AG04449 (cell line): ENCODE measurements around the gene SEC31A.
A peak's percentile ranks its signal among the peaks of the same experiment; 100 is the strongest.

Experiments used
- CTCF ChIA-PET: fragments of 350-600 bp; formaldehyde crosslinking; extraction: SDS; loops from one replicate; lab custom pipeline; 2021; ENCODE audit warnings: antibody characterized with exemption; lab: Yijun Ruan, JAX
- POLR2A ChIA-PET: fragments of 400-600, 350-600 bp; formaldehyde crosslinking; extraction: SDS; loops from one replicate; lab custom pipeline; 2020; ENCODE audit warnings: antibody characterized with exemption, inconsistent platforms; lab: Yijun Ruan, JAX
- DNase-seq: peaks from one replicate; pipeline ENCODE4 v3.0.0-alpha.2; 2010; ENCODE audit warnings: low read depth, low spot score
- H3K4me3 ChIP-seq: 2 replicates; pipeline ENCODE4 v1.5.1; 2011; ENCODE audit warnings: low read depth, mild to moderate bottlenecking, control low read depth, low read length
- CTCF ChIP-seq: IDR thresholded peaks from one replicate; pipeline ENCODE4 v1.5.1; 2011; ENCODE audit warnings: mild to moderate bottlenecking, moderate library complexity, low read length, control low read depth, inconsistent platforms; ENCODE audit not compliant: insufficient read depth; ENCODE audit errors: missing control alignments

SEC31A gene

GRCh38 chr4:82797040-82797404 is 93.9 kb downstream of the SEC31A start:
- TF ChIP-seq CTCF = no peak
- ChIA-PET CTCF (interaction anchor here (1.6 to 2.8 kb wide), 5 partner anchors 9 to 335 kb away, joined by 4 to 13 read pairs (median 8); no protein-coding TSS in a partner anchor), POLR2A (interaction anchor here (3.5 kb wide), 1 partner anchor 12 kb away, joined by 21 read pairs; no protein-coding TSS in a partner anchor)
- no peak for DNase-seq
- peak overlapping the region; percentile 81 for H3K4me3 ChIP-seq

- CTCF ChIA-PET = interaction anchor here (1.0 kb wide), 1 partner anchor 50 kb away, joined by 3 read pairs; no protein-coding TSS in a partner anchor
- no peak for DNase-seq
- POLR2A ChIA-PET = no interaction called here
- no peak overlapping the region for H3K4me3 ChIP-seq
- no peak for TF ChIP-seq CTCF
These were observed 97.9 kb downstream of the SEC31A start for GRCh38 chr4:82792912-82793649.

GRCh38 chr4:82791179-82791578 is 99.8 kb downstream of the SEC31A start:
- no peak for DNase-seq
- no peak for TF ChIP-seq CTCF
- no peak overlapping the region for H3K4me3 ChIP-seq
- ChIA-PET CTCF (no interaction called here), POLR2A (no interaction called here)

- H3K4me3 ChIP-seq = no peak overlapping the region
- no peak for TF ChIP-seq CTCF
- ChIA-PET POLR2A (no interaction called here), CTCF (interaction anchor here (1.2 to 1.9 kb wide), 2 partner anchors 9 to 11 kb away, joined by 4 to 6 read pairs; partner anchors contain the start of gene SCD5)
- no peak for DNase-seq
These were observed 100.8 kb downstream of the SEC31A start for GRCh38 chr4:82790060-82790660.

- POLR2A ChIA-PET = interaction anchor here (1.0 kb wide), 1 partner anchor 10 kb away, joined by 4 read pairs; the partner anchor contains the start of gene SCD5
- DNase-seq = no peak
- CTCF ChIA-PET = interaction anchor here (1.2 to 1.9 kb wide), 2 partner anchors 10 to 12 kb away, joined by 4 to 6 read pairs; partner anchors contain the start of gene SCD5
- no peak for TF ChIP-seq CTCF
- H3K4me3 ChIP-seq = no peak overlapping the region
These were observed 101.8 kb downstream of the SEC31A start for GRCh38 chr4:82789025-82789776.

- ChIA-PET CTCF (interaction anchor here (4.4 kb wide), 1 partner anchor 15 kb away, joined by 17 read pairs; no protein-coding TSS in a partner anchor), POLR2A (no interaction called here)
- no peak overlapping the region for H3K4me3 ChIP-seq
- TF ChIP-seq CTCF = no peak
- no peak for DNase-seq
These were observed 103.6 kb downstream of the SEC31A start for GRCh38 chr4:82787342-82787741.
